HL-60 (cell line): ENCODE results near the gene CLEC2L.

Source experiments
- DNase-seq, 2 experiments: peaks; one replicate each; pipeline ENCODE4 v3.0.0-alpha.2; 2010 to 2020; ENCODE audit warnings: low read depth in 1 of 2, low spot score in 1 of 2
- H3K27ac ChIP-seq: fragments of 250-450 bp; sonication (Bioruptor Pico); replicated peaks from 2 replicates; pipeline ENCODE4 v1.5.1; 2020; ENCODE audit warnings: mild to moderate bottlenecking, moderate library complexity
- H3K27me3 ChIP-seq: fragments of 250-450 bp; sonication (Bioruptor Pico); 2 replicates; pipeline ENCODE4 v1.5.1; 2021; ENCODE audit warnings: mild to moderate bottlenecking, moderate library complexity; ENCODE audit not compliant: insufficient read depth, poor library complexity, severe bottlenecking
- H3K4me3 ChIP-seq: replicated peaks from 2 replicates; pipeline ENCODE4 v1.5.1; 2011; ENCODE audit warnings: mild to moderate bottlenecking, control low read depth, low read length; ENCODE audit not compliant: insufficient read depth
- GABPA ChIP-seq: IDR thresholded peaks from 2 replicates; pipeline ENCODE4 v1.6.1; 2012; ENCODE audit warnings: low read depth
- POLR2AphosphoS5 ChIP-seq: IDR thresholded peaks from 2 replicates; pipeline ENCODE4 v1.6.1; 2012; ENCODE audit warnings: low read depth
- SPI1 ChIP-seq: IDR thresholded peaks from 2 replicates; pipeline ENCODE4 v1.6.1; 2012; ENCODE audit warnings: low read depth, mild to moderate bottlenecking, borderline replicate concordance
- TF ChIP-seq, protein P1 (sequence below): IDR thresholded peaks from 2 replicates; pipeline ENCODE4 v1.6.1; 2012; ENCODE audit warnings: low read depth; ENCODE audit not compliant: insufficient replicate concordance
- TF ChIP-seq, protein P2 (sequence below): IDR thresholded peaks from one replicate; pipeline ENCODE4 v1.5.1; 2011; ENCODE audit warnings: low read length, control low read depth, inconsistent platforms; ENCODE audit not compliant: insufficient read depth

Gene CLEC2L

DNA sequence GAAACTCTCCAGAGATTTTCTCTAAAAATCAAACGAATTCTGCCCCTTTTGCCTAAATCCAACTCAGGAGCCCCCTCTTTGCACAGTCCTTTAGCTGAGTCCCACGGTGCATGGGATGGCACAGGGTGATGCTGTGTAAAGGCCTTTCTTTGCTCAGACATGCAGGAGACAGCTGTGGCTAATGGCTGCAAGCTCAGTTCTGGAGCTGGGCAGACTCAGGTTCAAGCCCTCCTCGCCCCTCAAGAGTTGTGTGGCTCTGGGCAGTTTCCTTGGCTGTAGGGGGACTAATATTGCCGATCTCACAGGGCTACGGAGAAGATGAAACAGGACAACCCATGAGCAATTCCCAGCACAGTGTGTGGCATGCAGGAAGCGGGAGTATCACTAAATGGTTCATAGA, 42.6 kb downstream of the CLEC2L start:
- TF ChIP-seq, protein P1, sequence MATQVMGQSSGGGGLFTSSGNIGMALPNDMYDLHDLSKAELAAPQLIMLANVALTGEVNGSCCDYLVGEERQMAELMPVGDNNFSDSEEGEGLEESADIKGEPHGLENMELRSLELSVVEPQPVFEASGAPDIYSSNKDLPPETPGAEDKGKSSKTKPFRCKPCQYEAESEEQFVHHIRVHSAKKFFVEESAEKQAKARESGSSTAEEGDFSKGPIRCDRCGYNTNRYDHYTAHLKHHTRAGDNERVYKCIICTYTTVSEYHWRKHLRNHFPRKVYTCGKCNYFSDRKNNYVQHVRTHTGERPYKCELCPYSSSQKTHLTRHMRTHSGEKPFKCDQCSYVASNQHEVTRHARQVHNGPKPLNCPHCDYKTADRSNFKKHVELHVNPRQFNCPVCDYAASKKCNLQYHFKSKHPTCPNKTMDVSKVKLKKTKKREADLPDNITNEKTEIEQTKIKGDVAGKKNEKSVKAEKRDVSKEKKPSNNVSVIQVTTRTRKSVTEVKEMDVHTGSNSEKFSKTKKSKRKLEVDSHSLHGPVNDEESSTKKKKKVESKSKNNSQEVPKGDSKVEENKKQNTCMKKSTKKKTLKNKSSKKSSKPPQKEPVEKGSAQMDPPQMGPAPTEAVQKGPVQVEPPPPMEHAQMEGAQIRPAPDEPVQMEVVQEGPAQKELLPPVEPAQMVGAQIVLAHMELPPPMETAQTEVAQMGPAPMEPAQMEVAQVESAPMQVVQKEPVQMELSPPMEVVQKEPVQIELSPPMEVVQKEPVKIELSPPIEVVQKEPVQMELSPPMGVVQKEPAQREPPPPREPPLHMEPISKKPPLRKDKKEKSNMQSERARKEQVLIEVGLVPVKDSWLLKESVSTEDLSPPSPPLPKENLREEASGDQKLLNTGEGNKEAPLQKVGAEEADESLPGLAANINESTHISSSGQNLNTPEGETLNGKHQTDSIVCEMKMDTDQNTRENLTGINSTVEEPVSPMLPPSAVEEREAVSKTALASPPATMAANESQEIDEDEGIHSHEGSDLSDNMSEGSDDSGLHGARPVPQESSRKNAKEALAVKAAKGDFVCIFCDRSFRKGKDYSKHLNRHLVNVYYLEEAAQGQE = no peak
- TF ChIP-seq GABPA (no peak), POLR2AphosphoS5 (no peak), SPI1 (no peak)
- TF ChIP-seq, protein P2, sequence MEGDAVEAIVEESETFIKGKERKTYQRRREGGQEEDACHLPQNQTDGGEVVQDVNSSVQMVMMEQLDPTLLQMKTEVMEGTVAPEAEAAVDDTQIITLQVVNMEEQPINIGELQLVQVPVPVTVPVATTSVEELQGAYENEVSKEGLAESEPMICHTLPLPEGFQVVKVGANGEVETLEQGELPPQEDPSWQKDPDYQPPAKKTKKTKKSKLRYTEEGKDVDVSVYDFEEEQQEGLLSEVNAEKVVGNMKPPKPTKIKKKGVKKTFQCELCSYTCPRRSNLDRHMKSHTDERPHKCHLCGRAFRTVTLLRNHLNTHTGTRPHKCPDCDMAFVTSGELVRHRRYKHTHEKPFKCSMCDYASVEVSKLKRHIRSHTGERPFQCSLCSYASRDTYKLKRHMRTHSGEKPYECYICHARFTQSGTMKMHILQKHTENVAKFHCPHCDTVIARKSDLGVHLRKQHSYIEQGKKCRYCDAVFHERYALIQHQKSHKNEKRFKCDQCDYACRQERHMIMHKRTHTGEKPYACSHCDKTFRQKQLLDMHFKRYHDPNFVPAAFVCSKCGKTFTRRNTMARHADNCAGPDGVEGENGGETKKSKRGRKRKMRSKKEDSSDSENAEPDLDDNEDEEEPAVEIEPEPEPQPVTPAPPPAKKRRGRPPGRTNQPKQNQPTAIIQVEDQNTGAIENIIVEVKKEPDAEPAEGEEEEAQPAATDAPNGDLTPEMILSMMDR = no peak
- no peak overlapping the region for H3K4me3 ChIP-seq
- H3K27me3 ChIP-seq = no peaks in the 10 kb centered on the region
- DNase-seq = no peak
- H3K27ac ChIP-seq = no peak overlapping the region

DNA sequence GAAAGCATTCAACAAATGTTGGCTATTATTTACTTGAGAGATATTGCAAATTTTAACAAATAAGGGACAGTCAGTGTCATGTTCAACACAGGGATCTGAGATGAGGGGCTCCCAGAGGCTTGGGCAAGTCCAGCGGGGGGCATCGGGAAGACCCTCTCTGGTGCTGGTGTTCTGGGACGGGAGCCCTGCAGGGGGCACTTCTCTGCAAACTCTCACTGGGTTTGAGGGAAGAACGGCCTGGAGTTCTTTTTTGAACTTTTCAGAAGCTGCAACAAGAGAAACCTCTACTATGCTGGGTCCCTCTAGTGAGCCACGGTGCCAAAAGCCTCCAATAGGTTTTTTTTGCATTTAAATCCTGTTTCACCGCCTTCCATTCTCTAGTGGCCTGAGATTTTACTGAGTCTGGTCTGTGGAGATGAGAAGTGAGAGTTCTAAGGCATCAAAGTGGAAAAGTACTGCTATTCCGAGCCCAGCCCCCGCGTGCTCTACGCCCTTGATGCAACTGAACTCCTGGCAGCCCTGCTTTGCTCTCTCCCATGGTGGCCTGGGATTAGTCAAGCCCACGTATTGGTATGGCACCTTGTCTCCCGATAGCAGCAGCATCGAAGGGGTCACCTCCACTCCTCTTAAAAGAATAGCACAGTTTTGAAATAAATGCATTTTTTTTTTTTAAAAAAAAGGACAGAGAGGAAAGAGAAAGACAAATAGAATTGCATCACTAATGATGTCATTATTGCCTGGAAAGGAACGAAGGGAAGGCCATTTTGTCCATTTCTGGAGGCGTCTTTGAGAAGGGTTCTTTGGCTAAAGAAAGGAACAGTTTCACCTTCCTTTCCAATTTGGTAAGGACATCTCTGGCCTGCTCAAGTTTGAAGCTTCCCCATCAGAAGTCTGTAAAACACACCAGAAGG, 43.5 kb downstream of the CLEC2L start:
- DNase-seq = no peak
- H3K27me3 ChIP-seq = no peaks in the 10 kb centered on the region
- no peak overlapping the region for H3K27ac ChIP-seq
- no peak overlapping the region for H3K4me3 ChIP-seq
- TF ChIP-seq POLR2AphosphoS5 (no peak), SPI1 (no peak), GABPA (no peak)
- TF ChIP-seq, protein P1 = no peak

GRCh38 chr7:139567647-139568345, 44.3 kb downstream of the CLEC2L start:
- TF ChIP-seq SPI1 = no peak
- no peak for TF ChIP-seq POLR2AphosphoS5
- TF ChIP-seq, protein P1 = no peak
- TF ChIP-seq GABPA = no peak
- TF ChIP-seq, protein P2 = no peak
- no peaks in the 10 kb centered on the region for H3K27me3 ChIP-seq
- no peak overlapping the region for H3K4me3 ChIP-seq
- DNase-seq = no peak
- H3K27ac ChIP-seq = no peak overlapping the region
